Astrocyte of the spinal cord (primary cell): ENCODE results near the gene ATP5PB.
A peak's percentile ranks its signal among the peaks of the same experiment; 100 is the strongest.

ENCODE experiments used
- DNase-seq: peaks from one replicate; pipeline ENCODE4 v3.0.0; 2011; ENCODE audit warnings: low read depth, low spot score
- H3K4me3 ChIP-seq: 2 replicates; pipeline ENCODE4 v1.5.1; 2011; ENCODE audit warnings: low read depth, mild to moderate bottlenecking, low read length, moderate library complexity
- CTCF ChIP-seq: IDR thresholded peaks from 2 replicates; pipeline ENCODE4 v1.5.1; 2012; ENCODE audit warnings: low read depth, mild to moderate bottlenecking, low read length, inconsistent platforms
- in situ Hi-C: cut with HindIII; loops from 2 replicates; pipeline ENCODE4 v1.10.0; 2017; ENCODE audit warnings: low sequenced_read_pairs

Gene ATP5PB

GRCh38 chr1:111463029-111463683, 13.9 kb downstream of the ATP5PB start:
- DNase-seq, result peak; percentile 50
- in situ Hi-C loops, result no loop called here
- TF ChIP-seq CTCF, result no peak
- H3K4me3 ChIP-seq, result no peak overlapping the region

- H3K4me3 ChIP-seq, result no peak overlapping the region
- TF ChIP-seq CTCF, result no peak
- in situ Hi-C loops, result no loop called here
- DNase-seq, result no peak
These were observed 16.5 kb downstream of the ATP5PB start for GRCh38 chr1:111465754-111466153.

- TF ChIP-seq CTCF, result no peak
- no peak overlapping the region for H3K4me3 ChIP-seq
- in situ Hi-C loops, result no loop called here
- no peak for DNase-seq
These were observed 17.2 kb downstream of the ATP5PB start for GRCh38 chr1:111466480-111466879.

- H3K4me3 ChIP-seq, result no peak overlapping the region
- TF ChIP-seq CTCF, result no peak
- in situ Hi-C loops, result no loop called here
- DNase-seq, result no peak
These were observed 18.8 kb downstream of the ATP5PB start for GRCh38 chr1:111467865-111468716.

GRCh38 chr1:111468717-111469100, 19.4 kb downstream of the ATP5PB start:
- in situ Hi-C loops, result no loop called here
- no peak for TF ChIP-seq CTCF
- H3K4me3 ChIP-seq, result no peak overlapping the region
- no peak for DNase-seq

GRCh38 chr1:111469539-111469938, 20.3 kb downstream of the ATP5PB start:
- DNase-seq, result no peak
- no peak for TF ChIP-seq CTCF
- in situ Hi-C loops, result no loop called here
- H3K4me3 ChIP-seq, result no peak overlapping the region
